ELR (cell line): Measurements from ENCODE around the gene RNU5D-1.

Experiments used
- DNase-seq: peaks from one replicate; pipeline ENCODE4 v3.0.0-alpha.2; 2015; ENCODE audit warnings: low read depth

Gene RNU5D-1

DNA sequence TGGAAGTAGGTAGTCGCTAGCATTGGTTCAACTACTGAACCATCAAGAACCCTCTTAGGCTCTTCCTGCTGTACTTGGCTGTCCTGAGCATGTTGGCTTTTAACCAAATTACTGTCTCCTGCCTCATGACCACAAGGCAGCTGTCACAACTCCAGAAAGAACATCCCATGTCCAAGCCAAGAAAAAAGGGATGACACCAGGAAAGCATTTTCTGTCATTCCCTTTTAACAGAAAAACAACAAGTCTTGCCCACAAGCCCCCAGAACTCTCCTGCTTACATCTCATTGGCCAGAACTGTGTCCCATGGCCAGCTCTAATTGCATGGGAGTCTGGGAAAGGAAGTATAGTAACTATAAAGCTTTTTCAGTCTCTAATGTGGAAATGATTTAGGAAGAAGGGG is 2.4 kb upstream of the RNU5D-1 start:
- peak; percentile 68 for DNase-seq

DNA sequence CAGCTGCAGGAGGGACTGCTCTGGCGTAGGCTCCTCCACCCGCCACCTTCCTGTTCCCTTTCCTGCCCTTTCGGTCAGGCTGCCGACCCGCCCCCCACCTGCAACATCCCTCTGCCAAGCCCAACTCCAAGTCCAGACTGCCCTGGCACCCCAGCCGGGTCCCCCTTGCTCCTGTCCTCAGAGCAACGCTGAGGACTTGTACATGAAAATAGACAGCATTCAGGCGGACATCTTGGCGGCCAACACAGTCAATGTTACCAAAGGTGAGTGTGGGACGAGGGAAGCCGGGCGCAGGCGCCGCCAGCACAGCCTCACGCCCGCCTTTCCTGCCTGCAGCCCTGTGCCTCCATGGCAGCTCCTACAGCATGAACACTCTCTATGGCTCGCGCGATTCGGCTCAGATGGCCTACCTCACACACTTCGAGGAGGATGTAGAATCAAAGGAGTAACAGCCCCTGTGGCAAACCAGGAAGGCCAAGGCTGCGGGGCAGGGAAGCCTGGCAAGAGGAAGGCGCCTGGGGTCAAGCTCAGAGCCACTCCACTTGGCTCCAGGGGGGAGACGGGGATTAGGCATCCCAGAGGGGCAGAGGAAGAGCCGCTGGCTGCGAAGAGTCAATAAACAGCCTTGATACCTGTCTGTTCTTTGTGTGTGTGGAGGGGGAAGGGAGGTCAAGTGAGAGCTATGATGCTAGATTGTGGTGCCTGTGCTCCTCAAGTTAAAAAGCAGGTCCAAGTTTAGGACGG is 5.8 kb downstream of the RNU5D-1 start:
- no peak for DNase-seq

DNA sequence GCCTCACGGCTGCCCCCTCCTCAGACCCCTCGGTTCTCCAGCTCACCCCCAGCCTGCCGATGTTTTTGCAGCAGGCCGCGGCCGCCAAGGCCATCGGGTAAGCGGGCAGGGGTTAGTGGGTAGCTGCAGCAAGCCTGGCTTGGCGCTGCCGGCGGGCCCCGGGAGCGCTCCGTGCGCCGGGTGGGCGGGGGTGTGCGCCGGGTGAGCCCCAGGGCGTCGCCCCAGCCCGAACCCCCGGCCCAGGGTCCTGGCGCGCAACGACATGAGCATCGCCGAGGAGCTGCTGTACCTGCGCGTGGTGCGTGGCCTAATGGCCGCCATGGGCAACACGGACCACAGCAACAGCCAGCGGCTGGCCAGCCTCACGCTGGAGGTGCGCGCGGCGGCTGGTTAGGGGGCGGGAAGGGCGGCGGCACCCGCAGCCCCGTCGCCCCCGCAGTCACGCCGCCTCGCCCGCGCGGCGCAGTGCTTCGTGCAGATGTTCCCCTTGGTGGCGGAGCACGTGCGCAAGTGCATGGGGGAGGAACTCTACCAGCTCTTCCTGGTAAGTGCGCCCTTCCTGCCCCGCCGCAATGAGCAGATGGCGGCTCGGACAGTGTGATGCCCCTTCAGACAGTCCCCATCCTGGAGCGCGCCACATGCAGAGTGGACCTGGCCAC is 6.5 kb downstream of the RNU5D-1 start:
- DNase-seq = no peak

DNA sequence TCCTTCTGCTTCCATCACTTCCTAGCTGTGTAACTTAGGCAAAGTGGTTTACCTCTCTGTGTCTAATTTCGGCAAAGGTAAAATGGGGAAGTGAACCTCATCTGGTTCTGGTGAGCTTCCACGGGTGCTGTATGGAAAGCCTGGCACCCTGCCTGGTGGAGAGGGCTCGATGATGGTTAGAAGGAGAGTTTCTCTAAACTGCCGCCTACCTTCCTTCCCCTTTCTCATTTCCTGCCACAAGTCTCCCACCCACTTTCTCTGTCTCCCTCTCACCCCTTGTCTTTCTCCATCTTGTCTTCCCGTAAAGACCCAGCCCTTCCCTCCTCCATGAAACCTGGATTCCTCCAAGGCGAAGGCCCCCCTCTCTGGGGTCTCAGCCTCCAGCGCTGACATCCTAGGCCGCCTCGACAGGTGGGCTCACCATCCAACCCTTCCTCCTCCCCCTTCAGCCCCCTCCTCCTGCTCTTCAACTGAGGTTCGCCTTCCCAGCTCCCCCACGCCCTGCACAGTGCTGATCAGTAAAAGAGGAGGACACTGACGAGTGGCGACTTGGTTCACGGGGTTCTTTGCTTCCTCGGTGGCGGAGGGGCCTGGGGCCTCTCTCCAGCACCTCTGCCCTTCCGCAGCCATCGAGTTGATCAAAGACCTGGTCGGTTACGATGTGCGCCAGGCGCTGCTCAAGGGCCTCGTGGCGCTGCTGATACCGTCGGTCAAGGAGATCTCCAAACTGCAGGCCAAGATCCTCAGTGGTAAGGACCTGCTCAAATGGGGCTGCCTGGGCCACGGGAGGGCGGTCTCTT is 7.3 kb downstream of the RNU5D-1 start:
- no peak for DNase-seq

DNA sequence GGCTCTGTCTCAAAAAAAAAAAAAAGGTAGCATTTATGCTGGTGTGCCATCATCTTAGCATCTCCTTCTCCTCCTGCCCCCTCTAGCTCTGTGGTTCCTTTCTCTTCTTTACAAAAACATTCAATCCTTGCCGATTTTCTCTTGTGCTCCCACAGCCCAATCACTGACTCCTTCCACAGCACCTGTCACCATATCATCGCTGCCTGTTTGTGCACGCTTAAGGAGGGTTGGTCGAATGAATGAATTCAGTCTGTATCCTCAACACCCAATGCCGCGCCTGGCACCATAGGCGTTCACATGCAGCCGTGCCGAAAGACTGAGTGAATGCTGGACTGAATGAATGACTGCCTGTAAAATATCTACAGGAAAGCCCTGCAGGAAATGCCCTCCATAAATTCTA is 7.9 kb downstream of the RNU5D-1 start:
- no peak for DNase-seq

DNA sequence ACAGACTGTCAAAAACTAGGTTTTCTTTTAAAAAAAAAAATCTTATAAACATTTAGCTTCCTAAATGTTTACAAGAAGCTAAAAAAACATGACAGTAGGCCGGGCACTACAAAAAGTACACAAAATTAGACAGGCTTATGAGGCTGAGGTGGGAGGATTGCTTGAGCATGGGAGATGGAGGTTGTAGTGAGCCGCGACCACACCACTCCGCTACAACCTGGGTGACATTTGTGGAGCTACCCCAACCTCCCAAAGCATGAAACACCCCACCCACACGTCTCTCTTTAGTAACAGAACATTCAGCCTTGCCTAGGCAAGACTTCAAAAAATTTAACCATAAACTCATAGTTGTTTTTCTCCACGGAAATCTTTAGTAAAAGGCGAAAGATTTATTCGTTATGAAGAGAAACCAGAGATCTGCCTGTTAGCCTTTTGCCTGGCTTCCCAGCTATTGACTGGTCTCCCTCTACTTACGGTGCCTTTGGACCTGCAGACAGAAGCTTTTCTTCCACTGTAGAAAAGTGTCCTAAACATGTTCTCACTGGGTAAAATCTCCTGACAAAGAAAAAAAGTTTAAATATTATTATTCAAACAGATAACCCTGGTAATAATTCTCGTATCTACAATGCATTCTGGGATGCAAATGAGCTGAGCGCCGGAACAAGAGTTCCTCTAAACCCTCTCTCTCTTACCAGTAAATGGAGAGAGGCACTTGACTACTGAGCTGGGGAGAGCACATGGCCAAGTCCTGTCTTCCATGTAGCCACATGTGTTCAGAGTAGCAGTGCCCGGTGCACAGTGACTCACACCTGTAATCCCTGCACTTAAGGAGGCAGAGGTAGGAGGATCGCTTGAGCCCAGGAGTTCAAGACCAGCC is 9.2 kb downstream of the RNU5D-1 start:
- DNase-seq = peak; percentile 95

DNA sequence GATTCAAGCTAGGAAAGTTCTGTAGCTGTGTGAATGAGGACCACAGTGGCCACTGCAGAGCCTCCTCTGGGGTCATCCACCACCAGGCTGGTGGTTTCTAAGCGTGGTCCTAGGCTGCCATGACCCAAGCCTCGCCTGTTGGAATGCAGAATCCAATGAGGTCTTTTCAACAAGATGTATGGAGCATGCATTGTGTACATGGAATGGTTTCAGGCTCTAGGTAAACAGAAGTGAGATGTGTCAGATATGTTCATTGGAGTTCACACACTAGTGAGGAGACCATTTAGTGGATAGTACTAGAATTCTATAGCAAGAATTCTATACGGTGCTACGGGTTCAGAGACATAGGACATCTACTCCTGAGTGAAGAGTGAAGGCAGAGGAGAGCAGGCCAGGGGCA is 10.7 kb downstream of the RNU5D-1 start:
- peak; percentile 83 for DNase-seq

DNA sequence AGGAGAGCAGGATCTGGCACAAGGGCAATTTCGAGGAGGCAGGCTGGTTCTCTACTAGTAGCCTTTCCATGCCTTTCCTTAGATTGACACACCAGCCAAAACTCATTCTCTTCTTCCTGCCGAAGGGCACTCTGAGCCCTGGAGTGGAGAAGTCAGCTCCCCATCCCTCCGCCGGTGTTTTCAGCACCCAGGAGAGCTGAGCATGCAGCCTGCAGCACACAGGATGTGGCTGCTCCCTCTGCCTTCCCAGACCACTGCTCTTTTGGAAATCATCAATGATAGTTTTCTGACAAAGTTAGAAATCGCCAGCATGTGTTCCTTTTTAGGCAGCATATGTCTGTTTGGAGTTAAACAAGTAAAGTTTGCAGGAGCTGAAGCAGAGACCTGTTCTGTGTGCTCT is 11.7 kb downstream of the RNU5D-1 start:
- peak; percentile 34 for DNase-seq

DNA sequence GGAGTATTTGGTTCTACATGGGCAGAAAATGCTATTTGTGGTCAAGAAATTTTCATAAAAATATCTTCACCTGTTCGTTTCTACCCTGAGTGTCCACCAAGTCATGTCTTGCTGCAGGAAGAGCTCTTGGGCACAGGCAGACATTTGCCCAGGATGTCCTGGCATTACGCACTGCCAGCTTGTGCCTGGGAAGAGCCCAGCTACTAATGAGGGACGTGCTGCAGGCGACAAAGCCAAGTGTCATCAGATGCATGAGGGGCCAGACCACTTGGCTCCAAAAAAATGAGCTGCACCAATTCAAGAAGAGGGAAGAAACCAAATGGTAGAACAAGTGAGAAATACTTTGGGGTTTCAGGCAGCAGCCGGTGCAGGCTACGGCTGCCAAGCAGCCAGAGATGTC is 12.9 kb downstream of the RNU5D-1 start:
- no peak for DNase-seq

DNA sequence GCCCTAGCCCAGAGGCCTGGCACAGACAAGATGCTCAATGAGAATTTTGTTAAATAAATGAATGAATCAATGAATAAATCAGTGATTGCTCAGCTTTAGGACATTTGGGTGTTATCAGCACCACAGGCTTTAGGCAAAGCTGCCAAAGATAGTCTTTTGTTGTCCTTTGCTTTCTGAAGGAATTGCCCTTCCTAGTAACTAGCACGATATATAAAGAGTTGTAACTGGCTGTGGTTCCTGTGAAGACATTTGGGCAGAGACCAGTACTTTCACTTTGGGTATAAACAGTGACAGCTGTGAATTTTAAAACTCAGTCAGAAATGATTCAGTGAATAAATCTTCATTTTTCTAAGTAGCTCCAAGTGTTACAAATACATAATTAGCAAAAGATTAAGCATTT is 13.3 kb downstream of the RNU5D-1 start:
- DNase-seq = no peak

DNA sequence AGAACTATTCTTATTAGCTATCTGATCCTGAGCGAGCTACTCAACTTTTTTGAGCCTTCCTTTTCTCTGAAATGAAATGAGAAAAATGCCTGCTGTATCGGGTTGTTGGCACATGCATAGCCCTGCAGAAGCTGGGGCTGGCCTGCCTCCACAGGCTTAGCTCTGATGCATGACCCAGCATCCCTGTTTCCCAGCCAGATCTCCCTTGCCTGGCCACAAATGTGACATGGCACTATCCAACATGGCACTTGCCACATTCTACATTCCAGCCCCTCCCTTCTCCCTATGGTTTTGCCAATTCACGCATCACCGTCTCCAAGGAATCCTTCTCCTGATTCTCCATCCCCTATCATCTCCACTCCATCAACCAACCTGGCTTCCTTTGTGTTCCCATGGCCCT is 13.8 kb downstream of the RNU5D-1 start:
- DNase-seq = no peak

DNA sequence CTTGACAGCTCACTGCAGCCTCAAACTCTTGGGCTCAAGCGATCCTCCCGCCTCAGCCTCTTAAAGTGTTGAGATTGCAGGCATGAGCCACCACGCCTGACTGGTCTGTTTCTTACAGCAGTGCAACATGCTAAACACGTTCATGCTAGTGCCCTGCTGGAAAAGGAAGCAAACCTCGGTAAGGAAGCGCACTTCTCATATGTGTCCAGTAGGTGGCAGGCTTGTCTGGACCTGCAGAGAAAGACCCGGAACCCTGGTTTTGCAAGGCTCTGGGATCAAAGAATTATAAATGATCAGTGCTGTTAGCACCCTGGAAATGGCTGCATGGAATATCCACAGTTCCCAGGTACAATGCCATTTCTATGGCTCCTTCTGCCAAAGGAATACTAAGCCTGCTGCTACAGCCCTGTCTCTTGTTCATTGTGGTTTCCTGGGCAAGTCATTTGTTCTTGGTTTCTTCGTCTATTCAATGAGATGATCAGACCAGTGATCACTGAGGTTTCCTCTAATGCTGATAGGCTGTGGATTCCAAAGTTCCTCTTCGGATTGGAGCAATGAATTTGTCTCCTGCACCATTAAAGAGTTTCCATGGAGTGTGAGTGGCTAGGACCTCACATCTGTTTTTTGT is 15.9 kb downstream of the RNU5D-1 start:
- peak; percentile 81 for DNase-seq

DNA sequence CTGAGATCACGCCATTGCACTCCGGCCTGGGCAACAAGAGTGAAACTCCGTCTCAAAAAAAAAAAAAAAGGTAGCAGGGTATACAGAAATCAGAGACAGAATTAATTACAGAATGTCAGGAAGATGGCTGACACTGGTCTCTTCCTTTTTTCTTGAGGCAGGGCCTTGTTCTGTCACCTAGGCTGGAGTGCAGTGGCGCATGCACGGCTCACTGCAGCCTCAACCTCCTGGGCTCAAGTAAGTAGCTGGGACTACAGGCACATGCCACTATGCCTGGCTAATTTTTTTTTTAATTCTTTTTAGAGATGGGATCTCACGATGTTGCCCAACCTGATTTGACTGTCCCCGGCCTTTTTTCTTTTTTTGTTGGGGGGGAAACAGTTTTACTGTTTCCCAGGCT is 16.4 kb downstream of the RNU5D-1 start:
- no peak for DNase-seq

DNA sequence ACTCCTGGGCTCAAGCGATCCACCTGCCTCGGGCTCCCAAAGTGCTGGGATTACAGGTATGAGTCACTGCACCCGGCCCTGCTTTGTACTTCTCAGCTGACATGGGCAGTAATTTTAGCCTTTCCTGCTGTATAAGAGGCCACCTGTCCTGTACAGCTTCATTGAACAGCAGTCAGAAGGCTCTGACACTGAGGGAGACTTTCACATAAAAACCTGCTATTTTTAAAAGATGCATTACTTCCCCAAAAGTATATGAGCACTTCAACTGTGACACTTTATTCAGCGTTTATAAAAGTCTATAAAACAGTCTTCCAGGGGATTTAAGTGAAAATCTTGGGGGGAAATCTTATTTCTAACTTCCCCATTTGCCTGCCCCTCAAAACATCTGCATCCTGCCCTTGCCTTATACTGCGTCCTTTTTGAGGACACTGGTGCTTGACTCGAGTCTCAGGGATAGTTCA is 17.6 kb downstream of the RNU5D-1 start:
- no peak for DNase-seq

DNA sequence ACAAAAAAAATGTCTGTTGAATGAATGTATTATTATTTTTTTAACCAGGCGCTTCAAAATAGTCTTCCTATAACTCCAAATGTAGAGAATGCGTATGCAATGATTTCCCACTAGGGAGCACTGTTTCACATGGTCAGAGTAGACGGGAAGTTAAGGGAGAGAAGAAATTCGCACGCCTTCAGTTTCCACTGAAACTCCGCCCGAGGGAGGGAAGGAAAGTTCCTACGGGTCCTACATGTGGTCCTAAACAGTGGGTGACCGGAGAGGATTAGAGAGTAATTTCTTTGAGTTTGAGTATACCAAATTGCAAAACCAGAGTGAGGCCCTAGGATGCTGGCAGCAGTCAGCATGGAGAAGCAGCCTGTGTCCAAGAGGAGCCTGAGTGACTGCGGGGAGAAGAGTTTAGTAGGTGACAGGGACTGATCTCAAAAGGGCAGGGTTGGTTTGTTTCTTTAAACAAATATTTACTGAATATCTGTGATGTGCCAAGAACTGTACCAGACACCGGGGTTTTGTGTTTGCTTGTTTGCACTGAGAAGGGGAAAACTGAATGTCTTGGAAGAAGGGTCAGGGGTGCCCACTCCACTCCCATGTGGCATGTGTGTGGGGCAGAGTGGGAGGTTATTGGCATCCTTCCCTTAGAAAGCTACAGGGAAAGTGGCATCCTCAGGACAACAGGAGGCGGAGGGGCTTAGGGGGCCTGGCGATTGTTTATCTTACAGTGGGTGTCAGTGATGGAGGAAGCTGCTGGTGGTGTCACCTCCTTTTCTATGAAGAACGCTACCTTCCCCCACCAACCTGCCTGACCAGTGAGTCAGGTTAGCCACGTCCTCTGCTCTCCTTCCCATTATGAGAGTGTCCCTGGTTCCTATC is 22.8 kb downstream of the RNU5D-1 start:
- peak; percentile 60 for DNase-seq

DNA sequence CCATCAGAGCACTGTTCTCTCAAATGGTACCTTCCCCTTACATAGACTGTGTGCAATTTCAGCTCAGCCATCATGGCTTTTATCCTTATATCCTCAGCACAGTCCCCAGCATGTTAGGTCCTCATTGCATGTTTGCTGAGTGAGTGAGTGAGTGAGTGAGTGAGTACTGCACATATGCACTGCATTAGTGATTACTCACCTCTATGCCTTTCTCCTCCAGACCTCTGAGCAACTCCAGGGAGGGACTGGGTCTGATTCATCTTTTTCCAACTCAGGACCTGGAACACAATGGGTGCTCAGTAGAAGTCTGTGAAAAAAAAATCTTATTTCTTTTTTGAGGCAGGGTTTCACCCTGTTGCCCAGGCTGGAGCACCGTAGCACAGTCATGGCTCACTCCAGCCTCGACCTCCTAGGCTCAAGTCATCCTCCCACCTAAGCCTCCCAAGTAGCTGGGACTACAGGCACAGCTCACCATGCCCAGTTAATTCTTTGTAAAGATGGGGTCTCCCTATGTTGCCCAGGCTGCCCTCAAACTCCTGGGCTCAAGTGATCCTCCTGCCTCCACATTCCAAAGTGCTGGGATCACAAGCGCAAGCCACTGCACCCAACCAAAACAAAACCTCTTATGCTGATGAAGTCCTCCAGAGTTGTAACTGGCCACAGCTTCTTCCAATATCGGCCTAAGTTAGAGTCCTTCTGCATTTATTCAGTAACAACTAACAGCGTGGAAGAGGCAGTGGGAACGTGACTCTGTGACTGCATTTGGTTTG is 23.7 kb downstream of the RNU5D-1 start:
- DNase-seq = peak; percentile 97

DNA sequence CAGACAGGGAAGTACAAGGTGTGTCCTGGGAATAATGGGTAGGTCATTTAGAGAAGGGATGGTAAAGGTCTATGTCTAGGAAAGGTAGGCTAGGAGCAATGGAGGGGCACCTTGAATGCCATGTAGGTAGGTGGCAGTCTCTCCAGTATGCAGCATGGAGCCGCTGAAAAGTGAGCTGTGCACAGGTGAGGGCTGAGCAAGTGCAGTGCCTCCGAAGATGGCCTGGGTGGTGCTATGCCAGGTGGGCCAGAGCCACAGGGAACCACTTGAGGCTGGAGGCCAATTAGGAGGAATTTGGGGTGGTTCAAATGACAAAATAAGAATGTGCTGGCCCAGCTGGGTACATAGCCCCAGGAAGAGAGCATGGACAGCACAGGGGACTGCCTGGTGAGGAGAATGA is 25.0 kb downstream of the RNU5D-1 start:
- DNase-seq = no peak

DNA sequence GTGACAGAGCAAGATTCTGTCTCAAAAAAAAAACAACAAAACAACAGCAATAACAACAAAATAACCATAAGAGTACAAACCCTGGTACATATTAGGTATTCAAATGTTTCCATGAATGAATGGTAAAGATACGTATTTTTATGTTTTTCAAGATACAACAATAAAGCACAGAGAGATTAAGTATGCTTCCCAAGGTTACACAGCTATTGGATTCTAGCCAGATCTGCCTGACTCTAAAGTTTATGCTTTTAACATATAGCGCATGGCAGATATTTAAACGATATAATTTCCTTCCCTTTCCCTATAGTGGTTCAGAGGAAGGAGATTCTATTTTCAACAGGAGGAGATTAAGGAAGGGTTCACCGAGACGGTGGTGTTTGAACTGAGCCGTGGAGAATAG is 25.5 kb downstream of the RNU5D-1 start:
- no peak for DNase-seq

DNA sequence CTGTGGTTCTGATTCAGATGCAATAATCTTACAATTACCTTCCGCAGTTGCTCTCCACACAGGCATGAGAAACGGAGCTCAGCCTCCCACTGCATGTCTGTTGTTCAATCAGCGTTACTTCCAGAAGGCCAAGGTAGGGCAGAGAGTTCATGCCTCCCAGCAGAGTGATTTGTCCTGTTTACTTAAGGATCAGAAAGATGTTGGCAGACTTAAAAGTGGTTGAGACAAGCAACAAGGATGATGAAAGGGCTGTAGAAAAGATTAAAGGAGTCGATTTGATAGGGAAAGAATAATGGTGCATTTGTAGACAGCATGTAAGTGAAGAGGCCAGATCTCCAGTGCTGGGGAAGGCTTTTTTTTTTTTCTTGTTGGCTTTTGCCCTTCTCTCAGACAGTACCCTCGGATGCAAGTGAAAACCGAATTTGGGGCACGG is 29.8 kb downstream of the RNU5D-1 start:
- no peak for DNase-seq

DNA sequence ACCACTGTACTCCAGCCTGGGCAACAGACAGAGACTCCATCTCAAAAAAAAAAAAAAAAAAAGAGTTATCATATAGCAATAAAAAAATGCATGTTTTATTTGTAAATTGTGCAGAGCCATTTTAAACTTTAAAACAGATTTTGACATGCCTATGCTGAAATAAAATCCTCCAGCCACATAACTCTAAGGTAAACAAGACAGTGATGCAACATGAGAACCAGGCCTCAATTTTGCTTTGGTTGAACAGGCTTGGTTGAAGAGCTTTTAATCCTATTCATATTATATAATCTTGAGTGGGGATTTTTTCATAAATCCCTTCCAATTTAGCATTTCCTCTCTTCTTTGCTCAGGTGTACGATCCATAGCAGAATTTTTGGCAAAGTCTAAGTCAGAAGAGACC is 30.4 kb downstream of the RNU5D-1 start:
- DNase-seq = no peak
